Neural cell (in vitro differentiated cells): ENCODE data around the gene YPEL1. TPM values are rescaled to one million over a fixed set of nuclear protein-coding genes. Genes with fewer than 3 reads are reported as not detected.

ENCODE experiments used
- H2AFZ ChIP-seq: fragments of 200-600, 300-800 bp; sonication (generic), shearing (Covaris generic); 2 replicates; pipeline ENCODE4 v1.6.0; 2014; ENCODE audit warnings: low read depth, mild to moderate bottlenecking, antibody characterized with exemption, low read length, moderate library complexity
- H3F3A ChIP-seq: fragments of 200-600 bp; shearing (Covaris generic); 2 replicates; pipeline ENCODE4 v1.6.1; 2016; ENCODE audit warnings: mild to moderate bottlenecking, moderate library complexity, mixed read lengths, antibody characterized with exemption, low read length; ENCODE audit not compliant: insufficient read depth, poor library complexity, severe bottlenecking
- H3K27ac ChIP-seq: fragments of 200-600, 300-800 bp; sonication (generic), shearing (Covaris generic); 2 replicates; pipeline ENCODE4 v1.5.1; 2014; ENCODE audit warnings: mild to moderate bottlenecking, low read length, moderate library complexity
- H3K27me3 ChIP-seq: fragments of 300-800, 200-600 bp; sonication (generic), shearing (Covaris generic); 2 replicates; pipeline ENCODE4 v1.6.0; 2014; ENCODE audit warnings: mild to moderate bottlenecking, low read depth, low read length, moderate library complexity; ENCODE audit not compliant: insufficient read depth
- H3K36me3 ChIP-seq: fragments of 300-800, 200-600 bp; sonication (generic), shearing (Covaris generic); 2 replicates; pipeline ENCODE4 v1.5.1; 2014; ENCODE audit warnings: mild to moderate bottlenecking, antibody characterized with exemption, low read length, moderate library complexity; ENCODE audit not compliant: insufficient read depth
- H3K4me2 ChIP-seq: fragments of 300-800, 200-600 bp; sonication (generic), shearing (Covaris generic); 2 replicates; pipeline ENCODE4 v1.6.0; 2014; ENCODE audit warnings: mild to moderate bottlenecking, low read length
- H3K4me3 ChIP-seq: fragments of 300-800, 200-600 bp; sonication (generic), shearing (Covaris generic); 2 replicates; pipeline ENCODE4 v1.5.1; 2014; ENCODE audit warnings: mild to moderate bottlenecking, low read length, moderate library complexity
- H3K79me2 ChIP-seq: fragments of 200-600 bp; shearing (Covaris generic); replicated peaks from 2 replicates; pipeline ENCODE4 v1.6.0; 2014; ENCODE audit warnings: mild to moderate bottlenecking, low read length, moderate library complexity; ENCODE audit not compliant: insufficient read depth
- H3K9ac ChIP-seq: fragments of 300-800, 200-600 bp; sonication (generic), shearing (Covaris generic); 2 replicates; pipeline ENCODE4 v1.6.1; 2016; ENCODE audit warnings: mild to moderate bottlenecking, low read length, mixed read lengths
- H3K9me2 ChIP-seq: fragments of 200-600 bp; shearing (Covaris generic); 2 replicates; pipeline ENCODE4 v1.6.1; 2016; ENCODE audit warnings: mild to moderate bottlenecking, low read length, mixed read lengths; ENCODE audit not compliant: insufficient read depth
- H3K9me3 ChIP-seq: fragments of 200-600, 300-800 bp; sonication (generic), shearing (Covaris generic); 2 replicates; pipeline ENCODE4 v1.6.1; 2016; ENCODE audit warnings: mild to moderate bottlenecking, mixed run types, low read length, moderate library complexity, mixed read lengths
- H4K20me1 ChIP-seq: fragments of 200-600 bp; shearing (Covaris generic); 2 replicates; pipeline ENCODE4 v1.6.1; 2016; ENCODE audit warnings: mild to moderate bottlenecking, mixed run types; ENCODE audit not compliant: insufficient read depth
- CTCF ChIP-seq: fragments of 450-650 bp; IDR thresholded peaks from 2 replicates; pipeline ENCODE4 v1.5.1; 2014; ENCODE audit warnings: antibody characterized with exemption, mild to moderate bottlenecking, moderate library complexity; ENCODE audit not compliant: poor library complexity, severe bottlenecking
- EP300 ChIP-seq: fragments of 450-650 bp; conservative IDR thresholded peaks from 2 replicates; pipeline ENCODE4 v1.6.1; 2014; ENCODE audit warnings: antibody characterized with exemption, mild to moderate bottlenecking, moderate library complexity; ENCODE audit not compliant: poor library complexity, severe bottlenecking
- EZH2 ChIP-seq: fragments of 200-600, 300-800 bp; shearing (Covaris generic), sonication (generic); IDR thresholded peaks from 2 replicates; pipeline ENCODE4 v1.6.1; 2014; ENCODE audit warnings: antibody characterized with exemption, low read length, borderline replicate concordance, mild to moderate bottlenecking; ENCODE audit not compliant: insufficient read depth, poor library complexity, severe bottlenecking
- POLR2AphosphoS5 ChIP-seq: IDR thresholded peaks from 2 replicates; pipeline ENCODE4 v1.6.1; 2012
- RAD21 ChIP-seq: fragments of 450-650 bp; conservative IDR thresholded peaks from 2 replicates; pipeline ENCODE4 v1.6.1; 2014; ENCODE audit warnings: antibody characterized with exemption, mild to moderate bottlenecking, moderate library complexity
- SMC3 ChIP-seq: fragments of 450-650 bp; conservative IDR thresholded peaks from 2 replicates; pipeline ENCODE4 v1.6.1; 2014; ENCODE audit warnings: antibody characterized with exemption, mild to moderate bottlenecking, moderate library complexity; ENCODE audit not compliant: poor library complexity
- polyA plus RNA-seq: library from polyadenylated mRNA; depleted of rRNA; stranded (reverse); fragments of >200 nt; gene quantifications from 2 replicates; pipeline ENCODE4 v1.2.3, GENCODE V29; 2014
- TF ChIP-seq, protein P1 (sequence below): IDR thresholded peaks from 2 replicates; pipeline ENCODE4 v1.6.1; 2012; ENCODE audit warnings: borderline replicate concordance

The YPEL1 gene
- polyA plus RNA-seq, 1 donor from 2014 or later: 38.0 TPM

DNA sequence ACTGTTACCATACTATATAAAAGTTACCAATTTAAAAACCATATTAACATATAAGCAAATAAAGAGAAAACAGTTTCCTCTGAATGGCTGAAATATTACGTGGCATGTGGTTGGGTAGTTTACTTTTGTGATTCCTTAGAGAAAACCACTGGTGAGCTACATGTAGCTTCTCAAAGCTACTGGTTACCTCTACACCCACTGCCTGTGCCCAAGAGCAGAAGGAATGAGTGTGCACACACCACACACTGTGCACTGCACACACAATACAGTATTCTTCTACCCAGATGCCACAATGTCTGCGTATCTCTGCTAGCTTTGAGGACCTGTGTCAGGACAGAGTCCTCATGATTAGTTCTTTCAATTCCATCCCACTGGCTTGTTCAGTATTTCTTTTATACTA is 25.5 kb upstream of the YPEL1 start:
- Histone ChIP-seq H3K4me2 (no peak overlapping the region), H3K9ac (no peak overlapping the region), H4K20me1 (no peaks in the 10 kb centered on the region), H3K9me2 (no peaks in the 10 kb centered on the region), H3K27me3 (no peaks in the 10 kb centered on the region), H3K36me3 (peaks cover 9% of the 10 kb centered on the region), H3F3A (no peaks in the 10 kb centered on the region), H3K4me3 (no peak overlapping the region), H3K27ac (no peak overlapping the region), H3K9me3 (no peaks in the 10 kb centered on the region), H2AFZ (no peak overlapping the region), H3K79me2 (no peaks in the 10 kb centered on the region)
- no peak for TF ChIP-seq RAD21

- no peak overlapping the region for H2AFZ ChIP-seq
- no peaks in the 10 kb centered on the region for H3F3A ChIP-seq
- no peaks in the 10 kb centered on the region for H3K9me2 ChIP-seq
- no peak overlapping the region for H3K4me3 ChIP-seq
- no peaks in the 10 kb centered on the region for H3K27me3 ChIP-seq
- TF ChIP-seq, protein P1, sequence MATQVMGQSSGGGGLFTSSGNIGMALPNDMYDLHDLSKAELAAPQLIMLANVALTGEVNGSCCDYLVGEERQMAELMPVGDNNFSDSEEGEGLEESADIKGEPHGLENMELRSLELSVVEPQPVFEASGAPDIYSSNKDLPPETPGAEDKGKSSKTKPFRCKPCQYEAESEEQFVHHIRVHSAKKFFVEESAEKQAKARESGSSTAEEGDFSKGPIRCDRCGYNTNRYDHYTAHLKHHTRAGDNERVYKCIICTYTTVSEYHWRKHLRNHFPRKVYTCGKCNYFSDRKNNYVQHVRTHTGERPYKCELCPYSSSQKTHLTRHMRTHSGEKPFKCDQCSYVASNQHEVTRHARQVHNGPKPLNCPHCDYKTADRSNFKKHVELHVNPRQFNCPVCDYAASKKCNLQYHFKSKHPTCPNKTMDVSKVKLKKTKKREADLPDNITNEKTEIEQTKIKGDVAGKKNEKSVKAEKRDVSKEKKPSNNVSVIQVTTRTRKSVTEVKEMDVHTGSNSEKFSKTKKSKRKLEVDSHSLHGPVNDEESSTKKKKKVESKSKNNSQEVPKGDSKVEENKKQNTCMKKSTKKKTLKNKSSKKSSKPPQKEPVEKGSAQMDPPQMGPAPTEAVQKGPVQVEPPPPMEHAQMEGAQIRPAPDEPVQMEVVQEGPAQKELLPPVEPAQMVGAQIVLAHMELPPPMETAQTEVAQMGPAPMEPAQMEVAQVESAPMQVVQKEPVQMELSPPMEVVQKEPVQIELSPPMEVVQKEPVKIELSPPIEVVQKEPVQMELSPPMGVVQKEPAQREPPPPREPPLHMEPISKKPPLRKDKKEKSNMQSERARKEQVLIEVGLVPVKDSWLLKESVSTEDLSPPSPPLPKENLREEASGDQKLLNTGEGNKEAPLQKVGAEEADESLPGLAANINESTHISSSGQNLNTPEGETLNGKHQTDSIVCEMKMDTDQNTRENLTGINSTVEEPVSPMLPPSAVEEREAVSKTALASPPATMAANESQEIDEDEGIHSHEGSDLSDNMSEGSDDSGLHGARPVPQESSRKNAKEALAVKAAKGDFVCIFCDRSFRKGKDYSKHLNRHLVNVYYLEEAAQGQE: no peak
- TF ChIP-seq EP300: no peak
- no peaks in the 10 kb centered on the region for H3K9me3 ChIP-seq
- H3K79me2 ChIP-seq: no peaks in the 10 kb centered on the region
- no peak overlapping the region for H3K27ac ChIP-seq
- no peak overlapping the region for H3K9ac ChIP-seq
- no peaks in the 10 kb centered on the region for H4K20me1 ChIP-seq
- peaks cover 9% of the 10 kb centered on the region for H3K36me3 ChIP-seq
- H3K4me2 ChIP-seq: no peak overlapping the region
Measured at GRCh38 chr22:21760640-21761039, 25.0 kb upstream of the YPEL1 start.

DNA sequence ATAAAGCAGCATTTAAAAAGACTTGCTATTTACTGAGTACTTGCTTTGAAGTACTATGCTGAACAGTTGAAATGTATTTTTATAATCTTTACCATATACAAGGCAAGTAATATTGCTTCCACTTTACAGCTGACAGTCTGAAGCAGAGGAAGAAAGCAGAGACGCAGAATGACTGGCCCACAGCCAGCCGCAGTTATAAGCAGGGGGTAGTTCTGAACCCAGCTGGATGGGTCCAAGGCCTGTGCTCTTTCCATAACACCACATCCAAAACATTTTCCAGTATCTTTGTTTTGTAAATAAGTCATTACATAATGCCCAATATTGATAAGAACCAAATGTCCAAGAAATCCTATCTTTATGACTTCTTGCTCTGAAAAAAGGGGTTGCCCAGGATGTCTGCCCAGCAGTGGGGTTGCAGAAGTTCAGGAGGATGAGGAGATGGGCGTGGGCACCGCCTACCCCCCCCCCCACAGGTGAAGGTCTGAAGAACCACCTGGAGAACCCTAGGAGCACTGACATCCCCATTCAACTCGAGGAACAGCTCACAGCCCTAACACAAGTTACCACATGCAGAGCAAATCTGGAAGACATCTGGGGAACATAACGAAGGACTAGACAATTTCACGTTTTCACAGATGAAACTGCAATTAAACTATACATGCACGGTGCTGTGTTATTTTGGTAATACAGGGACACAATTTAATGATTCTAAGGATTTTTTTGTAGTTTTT is 24.2 kb upstream of the YPEL1 start:
- no peaks in the 10 kb centered on the region for H3K9me2 ChIP-seq
- peaks cover 9% of the 10 kb centered on the region for H3K36me3 ChIP-seq
- no peaks in the 10 kb centered on the region for H3K79me2 ChIP-seq
- no peaks in the 10 kb centered on the region for H4K20me1 ChIP-seq
- no peak overlapping the region for H2AFZ ChIP-seq
- H3K9ac ChIP-seq: no peak overlapping the region
- H3K27me3 ChIP-seq: no peaks in the 10 kb centered on the region
- no peak overlapping the region for H3K27ac ChIP-seq
- no peak overlapping the region for H3K4me2 ChIP-seq
- H3K4me3 ChIP-seq: no peak overlapping the region
- no peak for TF ChIP-seq SMC3
- no peak for TF ChIP-seq CTCF
- no peak for TF ChIP-seq EZH2
- no peak for TF ChIP-seq POLR2AphosphoS5
- TF ChIP-seq, protein P1: no peak
- no peak for TF ChIP-seq EP300
- no peaks in the 10 kb centered on the region for H3F3A ChIP-seq
- H3K9me3 ChIP-seq: no peaks in the 10 kb centered on the region
